Astrocyte (in vitro differentiated cells and primary cell): ENCODE measurements around the gene LRP10. TPM values are rescaled to one million over a fixed set of nuclear protein-coding genes. Genes with fewer than 3 reads are reported as not detected.

Experiments used
- DNase-seq: peaks from one replicate; pipeline ENCODE4 v3.0.0-alpha.2; 2010; ENCODE audit warnings: low read depth
- FAIRE-seq: peaks from 2 replicates; lab custom pipeline; 2011; peaks lifted over from hg19 to GRCh38; lab: Jason Lieb, UNC
- H2AFZ ChIP-seq: 2 replicates; pipeline ENCODE4 v1.6.0; 2012; ENCODE audit warnings: low read depth, low read length, inconsistent platforms
- H3K27ac ChIP-seq: 2 replicates; pipeline ENCODE4 v1.5.1; 2011; ENCODE audit warnings: low read depth, low read length, inconsistent platforms
- H3K27me3 ChIP-seq: 2 replicates; pipeline ENCODE4 v1.6.0; 2011; ENCODE audit warnings: low read length, inconsistent platforms; ENCODE audit not compliant: insufficient read depth
- H3K36me3 ChIP-seq: 2 replicates; pipeline ENCODE4 v1.5.1; 2011; ENCODE audit warnings: low read length, inconsistent platforms; ENCODE audit not compliant: insufficient read depth
- H3K4me1 ChIP-seq: 2 replicates; pipeline ENCODE4 v1.5.1; 2011; ENCODE audit warnings: low read length, inconsistent platforms; ENCODE audit not compliant: insufficient read depth
- H3K4me2 ChIP-seq: 2 replicates; pipeline ENCODE4 v1.6.0; 2012; ENCODE audit warnings: low read length, inconsistent platforms
- H3K4me3 ChIP-seq: 2 replicates; pipeline ENCODE4 v1.5.1; 2011; ENCODE audit warnings: low read depth, mild to moderate bottlenecking, low read length, inconsistent platforms; ENCODE audit not compliant: insufficient read depth
- H3K79me2 ChIP-seq: 2 replicates; pipeline ENCODE4 v1.6.0; 2012; ENCODE audit warnings: mild to moderate bottlenecking, low read length, inconsistent platforms; ENCODE audit not compliant: insufficient read depth
- H3K9ac ChIP-seq: 2 replicates; pipeline ENCODE4 v1.6.0; 2012; ENCODE audit warnings: mild to moderate bottlenecking, low read length, inconsistent platforms
- H3K9me3 ChIP-seq: 2 replicates; pipeline ENCODE4 v1.5.1; 2012; ENCODE audit warnings: low read depth, mild to moderate bottlenecking, low read length, inconsistent platforms; ENCODE audit not compliant: insufficient read depth
- H4K20me1 ChIP-seq: 2 replicates; pipeline ENCODE4 v1.6.0; 2012; ENCODE audit warnings: low read length, inconsistent platforms; ENCODE audit not compliant: insufficient read depth
- H3K27ac Mint-ChIP-seq: one replicate; pipeline ENCODE4 v1.8.0; 2021; ENCODE audit warnings: mild to moderate bottlenecking, mixed read lengths; ENCODE audit not compliant: unreplicated experiment
- H3K27me3 Mint-ChIP-seq: one replicate; pipeline ENCODE4 v1.8.0; 2021; ENCODE audit warnings: low read depth, mixed read lengths; ENCODE audit not compliant: unreplicated experiment
- H3K36me3 Mint-ChIP-seq: one replicate; pipeline ENCODE4 v1.8.0; 2021; ENCODE audit warnings: low read depth, mixed read lengths; ENCODE audit not compliant: unreplicated experiment
- H3K4me1 Mint-ChIP-seq: one replicate; pipeline ENCODE4 v1.8.0; 2021; ENCODE audit warnings: low read depth, mixed read lengths; ENCODE audit not compliant: unreplicated experiment
- H3K4me3 Mint-ChIP-seq: one replicate; pipeline ENCODE4 v1.8.0; 2021; ENCODE audit warnings: mild to moderate bottlenecking, moderate library complexity, mixed read lengths; ENCODE audit not compliant: unreplicated experiment
- H3K9me3 Mint-ChIP-seq: one replicate; pipeline ENCODE4 v1.8.0; 2021; ENCODE audit warnings: mild to moderate bottlenecking, mixed read lengths; ENCODE audit not compliant: unreplicated experiment
- CTCF ChIP-seq: IDR thresholded peaks from 2 replicates; pipeline ENCODE4 v1.5.1; 2011; ENCODE audit warnings: low read depth, mild to moderate bottlenecking, inconsistent platforms, low read length, moderate library complexity; ENCODE audit not compliant: insufficient read depth
- EZH2 ChIP-seq: IDR thresholded peaks from 2 replicates; pipeline ENCODE4 v1.6.1; 2012; ENCODE audit warnings: mild to moderate bottlenecking, low read length, inconsistent platforms; ENCODE audit not compliant: insufficient read depth
- total RNA-seq: library from RNA; stranded (reverse); gene quantifications from 2 replicates; pipeline ENCODE4 v1.2.1, GENCODE V29; 2021

Gene LRP10
- total RNA-seq, 1 donor from 2014 or later: 142 TPM

DNA sequence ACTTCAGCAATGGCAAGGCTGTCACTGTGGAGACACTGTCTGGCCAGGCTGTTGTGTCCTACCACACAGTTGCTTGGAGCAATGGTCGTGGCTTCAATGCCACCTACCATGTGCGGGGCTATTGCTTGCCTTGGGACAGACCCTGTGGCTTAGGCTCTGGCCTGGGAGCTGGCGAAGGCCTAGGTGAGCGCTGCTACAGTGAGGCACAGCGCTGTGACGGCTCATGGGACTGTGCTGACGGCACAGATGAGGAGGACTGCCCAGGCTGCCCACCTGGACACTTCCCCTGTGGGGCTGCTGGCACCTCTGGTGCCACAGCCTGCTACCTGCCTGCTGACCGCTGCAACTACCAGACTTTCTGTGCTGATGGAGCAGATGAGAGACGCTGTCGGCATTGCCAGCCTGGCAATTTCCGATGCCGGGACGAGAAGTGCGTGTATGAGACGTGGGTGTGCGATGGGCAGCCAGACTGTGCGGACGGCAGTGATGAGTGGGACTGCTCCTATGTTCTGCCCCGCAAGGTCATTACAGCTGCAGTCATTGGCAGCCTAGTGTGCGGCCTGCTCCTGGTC lies 4.3 kb downstream of the LRP10 start:
- Histone ChIP-seq H3K9ac (no peak overlapping the region), H4K20me1 (peaks cover 31% of the 10 kb centered on the region), H3K27me3 (no peaks in the 10 kb centered on the region), H3K79me2 (peaks cover 27% of the 10 kb centered on the region), H3K4me2 (no peak overlapping the region), H3K4me1 (peaks cover 6% of the 10 kb centered on the region), H3K36me3 (peaks cover 18% of the 10 kb centered on the region), H2AFZ (no peak overlapping the region), H3K9me3 (no peaks in the 10 kb centered on the region), H3K27ac (no peak overlapping the region), H3K4me3 (no peak overlapping the region)
- no peak overlapping the region for H3K4me3 Mint-ChIP-seq
- H3K4me1 Mint-ChIP-seq: peaks cover 5% of the 10 kb centered on the region
- H3K27me3 Mint-ChIP-seq: no peaks in the 10 kb centered on the region
- no peak for TF ChIP-seq EZH2
- TF ChIP-seq CTCF: no peak
- FAIRE-seq (no peak), DNase-seq (no peak)
- no peak overlapping the region for H3K27ac Mint-ChIP-seq
- no peaks in the 10 kb centered on the region for H3K9me3 Mint-ChIP-seq
- peaks cover 23% of the 10 kb centered on the region for H3K36me3 Mint-ChIP-seq

GRCh38 chr14:22877000-22877501 lies 5.5 kb downstream of the LRP10 start:
- Mint-ChIP-seq H3K27me3 (no peaks in the 10 kb centered on the region), H3K36me3 (peaks cover 23% of the 10 kb centered on the region), H3K4me3 (no peak overlapping the region), H3K27ac (no peak overlapping the region), H3K9me3 (no peaks in the 10 kb centered on the region), H3K4me1 (peaks cover 9% of the 10 kb centered on the region)
- no peak for TF ChIP-seq EZH2
- no peak for TF ChIP-seq CTCF
- DNase-seq: no peak
- no peaks in the 10 kb centered on the region for H3K27me3 ChIP-seq
- H3K4me3 ChIP-seq: no peak overlapping the region
- H4K20me1 ChIP-seq: peaks cover 31% of the 10 kb centered on the region
- H3K9me3 ChIP-seq: no peaks in the 10 kb centered on the region
- FAIRE-seq: no peak
- H3K79me2 ChIP-seq: peaks cover 25% of the 10 kb centered on the region
- H3K4me2 ChIP-seq: no peak overlapping the region
- H2AFZ ChIP-seq: no peak overlapping the region
- no peak overlapping the region for H3K27ac ChIP-seq
- peaks cover 5% of the 10 kb centered on the region for H3K4me1 ChIP-seq
- H3K36me3 ChIP-seq: peaks cover 18% of the 10 kb centered on the region
- no peak overlapping the region for H3K9ac ChIP-seq
